NCI-H1092 (cell line): ENCODE measurements around the gene XPOT.
"Not testable (repeated sequence)": the region's sequence is repeated elsewhere in the genome, so short reads cannot be mapped to it uniquely, and the experiment has no call there.

Experiments
- DNase-seq: peaks from one replicate; lab custom pipeline; 2025; lab: John Stamatoyannopoulos, UW

The XPOT gene

GRCh38 chr12:64403707-64404469 is at the start of gene XPOT:
XPOT (plus strand) TSS chr12:64404392; CDS start chr12:64410036, 5,644 bp downstream.
- DNase-seq: peak; percentile 88

- not testable (repeated sequence) for DNase-seq
Measured at GRCh38 chr12:64356209-64356608, 48.0 kb upstream of the XPOT start.

- not testable (repeated sequence) for DNase-seq
Measured at GRCh38 chr12:64361173-64361572, 43.0 kb upstream of the XPOT start.

- DNase-seq: no peak
Measured at GRCh38 chr12:64362721-64363305, 41.4 kb upstream of the XPOT start.

- no peak for DNase-seq
Measured at GRCh38 chr12:64383675-64384074, 20.5 kb upstream of the XPOT start.

GRCh38 chr12:64385019-64385418 is 19.2 kb upstream of the XPOT start:
- DNase-seq: no peak

- no peak for DNase-seq
Measured at GRCh38 chr12:64385468-64385867, 18.7 kb upstream of the XPOT start.

GRCh38 chr12:64387197-64387816 is 16.9 kb upstream of the XPOT start:
- DNase-seq: no peak

- DNase-seq: no peak
Measured at GRCh38 chr12:64389154-64389553, 15.0 kb upstream of the XPOT start.

- DNase-seq: no peak
Measured at GRCh38 chr12:64390275-64390851, 13.8 kb upstream of the XPOT start, which contains the start of gene C12orf56. C12orf56 (minus strand) TSS chr12:64390758; CDS start chr12:64390565, 193 bp downstream.

GRCh38 chr12:64392221-64392620 is 12.0 kb upstream of the XPOT start:
- no peak for DNase-seq

- no peak for DNase-seq
Measured at GRCh38 chr12:64395739-64396138, 8.5 kb upstream of the XPOT start.

- DNase-seq: no peak
Measured at GRCh38 chr12:64400041-64400440, 4.2 kb upstream of the XPOT start.

- no peak for DNase-seq
Measured at GRCh38 chr12:64402181-64402580, 2.0 kb upstream of the XPOT start.

GRCh38 chr12:64404470-64405256 is 471 bp downstream of the XPOT start:
- DNase-seq: no peak

GRCh38 chr12:64407342-64408223 is 3.4 kb downstream of the XPOT start:
- no peak for DNase-seq

- DNase-seq: no peak
Measured at GRCh38 chr12:64411427-64411826, 7.2 kb downstream of the XPOT start.

- no peak for DNase-seq
Measured at GRCh38 chr12:64412459-64412858, 8.3 kb downstream of the XPOT start.

GRCh38 chr12:64413884-64414283 is 9.7 kb downstream of the XPOT start:
- DNase-seq: no peak

- DNase-seq: no peak
Measured at GRCh38 chr12:64418209-64418608, 14.0 kb downstream of the XPOT start.

GRCh38 chr12:64419696-64420095 is 15.5 kb downstream of the XPOT start:
- DNase-seq: no peak
